Measurements from ENCODE around the gene SDHAF1.

Gene SDHAF1

DNA sequence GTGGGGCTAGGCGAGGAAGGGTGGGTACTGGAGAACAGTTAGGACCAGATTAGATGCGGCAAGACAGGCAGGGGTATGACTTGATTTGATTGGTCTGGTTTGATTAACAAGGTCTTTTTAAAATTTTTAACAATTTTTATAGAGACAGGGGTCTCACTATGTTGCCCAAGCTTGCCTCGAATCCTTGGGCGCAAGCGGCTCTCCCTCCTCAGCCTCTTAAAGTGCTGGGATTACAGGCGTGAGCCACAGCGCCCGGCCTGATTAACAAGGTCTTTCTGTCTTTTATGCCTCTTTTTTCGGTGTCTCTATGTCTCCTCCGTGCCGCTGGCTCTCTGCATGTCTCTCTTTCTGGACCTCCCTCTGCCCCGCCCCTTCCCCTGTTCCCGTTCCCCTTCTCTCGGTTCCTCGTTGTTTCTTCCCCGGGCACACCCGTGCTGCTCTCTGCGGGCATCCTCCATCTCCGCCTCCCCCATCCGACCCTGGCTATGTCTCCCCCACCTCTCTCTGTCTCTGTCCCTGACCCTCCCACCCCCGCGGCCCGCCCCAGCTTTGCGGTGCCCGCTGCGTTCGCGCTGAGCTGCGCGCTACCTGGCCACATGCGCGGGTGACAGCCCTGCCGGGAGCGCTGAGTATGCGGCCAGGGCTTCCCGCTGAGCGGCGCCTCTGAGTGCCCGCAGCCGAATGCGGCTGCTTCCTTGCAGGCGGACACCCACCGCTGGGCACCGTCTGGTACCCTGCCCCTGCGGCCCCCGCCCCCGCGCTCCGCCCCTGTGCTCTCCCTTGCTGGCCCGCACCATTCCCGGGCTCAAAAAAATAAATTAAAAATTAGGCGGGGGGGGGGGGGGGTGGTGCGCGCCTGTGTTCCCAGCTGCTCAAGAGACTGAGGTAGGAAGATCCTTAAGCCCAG lies 8.1 kb upstream of the SDHAF1 start:
- DNase-seq (ENCODE audit: low read depth in 1 of 2, low spot score in 1 of 2), result no peak

- DNase-seq (ENCODE audit: low read depth in 1 of 2, low spot score in 1 of 2), result no peak
Observed at GRCh38 chr19:35987571-35987896, 7.5 kb upstream of the SDHAF1 start.

DNA sequence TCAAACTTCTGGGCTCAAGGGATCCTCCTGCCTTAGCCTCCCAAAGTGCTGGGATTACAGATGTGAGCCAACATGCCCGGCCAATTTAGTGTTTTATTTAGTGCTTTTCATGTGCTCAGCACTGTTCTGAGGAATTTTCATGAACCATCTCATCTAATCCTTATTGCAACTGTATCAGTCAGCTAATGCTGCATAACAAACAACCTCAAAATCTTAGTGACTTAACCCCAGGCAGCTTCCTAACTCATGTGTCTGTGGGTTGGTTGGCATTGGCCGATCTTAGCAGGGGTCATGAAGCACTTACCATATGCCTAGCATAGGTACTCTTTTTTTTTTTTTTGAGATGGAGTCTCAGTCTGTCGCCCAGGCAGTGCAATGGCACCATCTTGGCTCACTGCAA lies 6.2 kb upstream of the SDHAF1 start:
- no peak for DNase-seq (ENCODE audit: low read depth in 1 of 2, low spot score in 1 of 2)

GRCh38 chr19:35990156-35990555 lies 4.8 kb upstream of the SDHAF1 start:
- no peak for DNase-seq (ENCODE audit: low read depth in 1 of 2, low spot score in 1 of 2)

- DNase-seq (ENCODE audit: low read depth in 1 of 2, low spot score in 1 of 2), result no peak
Observed at GRCh38 chr19:35990771-35991730, 3.9 kb upstream of the SDHAF1 start.

GRCh38 chr19:35991731-35992450 lies 3.1 kb upstream of the SDHAF1 start:
- no peak for DNase-seq (ENCODE audit: low read depth in 1 of 2, low spot score in 1 of 2)

DNA sequence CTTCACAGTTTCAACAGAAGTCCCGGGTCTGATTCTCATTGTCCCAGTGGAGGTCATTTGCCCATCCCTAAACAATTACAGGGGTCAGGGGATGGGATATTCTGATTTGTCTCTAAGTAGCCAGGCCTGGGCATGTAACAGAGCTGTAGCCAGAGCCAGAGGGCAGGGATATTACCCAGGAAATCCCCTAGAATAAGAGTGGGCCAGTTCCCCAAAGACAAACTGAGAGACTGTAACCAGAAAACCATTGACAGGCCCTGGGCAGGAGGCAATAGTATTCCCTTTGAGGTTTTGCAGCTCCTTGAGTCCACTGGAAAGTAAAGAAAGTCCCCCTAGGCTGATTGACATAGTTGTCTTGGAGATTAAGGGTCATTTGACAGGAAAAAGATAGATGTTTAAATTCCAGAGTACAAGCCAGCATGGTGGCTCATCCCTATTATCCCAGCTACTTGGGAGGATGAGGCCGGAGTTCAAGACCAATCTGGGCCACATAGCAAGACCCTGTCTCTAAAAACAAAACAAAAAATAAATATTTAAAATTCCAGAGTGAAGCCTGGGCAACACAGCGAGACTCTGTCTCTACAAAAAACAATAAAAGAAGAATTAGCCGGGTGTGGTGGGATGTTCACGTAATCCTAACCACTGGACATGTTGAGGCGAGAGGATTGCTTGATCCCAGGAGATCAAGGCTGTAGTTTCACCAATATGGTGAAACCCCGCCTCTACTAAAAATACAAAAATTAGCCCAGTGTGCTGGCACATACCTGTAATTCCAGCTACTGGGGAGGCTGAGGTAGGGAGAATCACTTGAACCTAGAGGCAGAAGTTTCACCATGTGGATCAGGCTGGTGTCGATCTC lies 1.9 kb upstream of the SDHAF1 start:
- no peak for DNase-seq (ENCODE audit: low read depth in 1 of 2, low spot score in 1 of 2)

DNA sequence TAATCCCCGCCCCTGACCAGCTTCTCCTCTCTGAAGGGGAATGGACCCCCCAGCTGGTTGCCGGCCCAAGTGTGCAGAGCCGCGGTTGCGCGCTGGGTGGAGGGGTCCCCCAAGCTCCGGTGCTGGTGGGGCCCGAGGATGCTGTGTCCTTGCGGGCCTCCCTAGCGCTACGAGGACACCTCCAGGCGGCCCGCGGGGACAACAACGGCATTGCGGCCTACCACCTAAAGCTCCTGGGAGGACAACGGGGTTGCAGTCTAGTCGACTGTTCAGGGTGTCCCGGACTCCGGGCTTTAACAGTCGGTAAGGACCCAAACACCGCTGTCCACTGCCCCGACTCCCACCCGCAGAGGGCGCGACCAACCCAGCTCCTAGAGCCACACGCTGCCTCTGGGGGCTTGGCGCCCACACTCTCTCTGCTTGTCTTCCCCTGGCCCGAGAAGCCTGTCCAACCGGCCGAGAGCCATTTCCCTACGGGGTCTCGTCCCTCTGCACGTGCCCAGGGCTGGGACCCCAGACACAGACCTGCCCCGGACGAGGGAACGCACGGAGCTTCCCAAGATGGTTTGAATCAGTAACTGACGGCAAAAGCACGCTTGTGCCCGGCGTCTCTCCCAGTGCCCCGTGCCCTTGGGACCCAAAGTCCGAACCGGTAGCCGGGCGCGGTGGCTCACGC lies 927 bp upstream of the SDHAF1 start:
- no peak for DNase-seq (ENCODE audit: low read depth in 1 of 2, low spot score in 1 of 2)

GRCh38 chr19:35996777-35997176 lies 1.8 kb downstream of the SDHAF1 start:
- no peak for DNase-seq (ENCODE audit: low read depth in 1 of 2, low spot score in 1 of 2)

- DNase-seq (ENCODE audit: low read depth in 1 of 2, low spot score in 1 of 2), result no peak
Observed at GRCh38 chr19:36001605-36002004, 6.6 kb downstream of the SDHAF1 start.

DNA sequence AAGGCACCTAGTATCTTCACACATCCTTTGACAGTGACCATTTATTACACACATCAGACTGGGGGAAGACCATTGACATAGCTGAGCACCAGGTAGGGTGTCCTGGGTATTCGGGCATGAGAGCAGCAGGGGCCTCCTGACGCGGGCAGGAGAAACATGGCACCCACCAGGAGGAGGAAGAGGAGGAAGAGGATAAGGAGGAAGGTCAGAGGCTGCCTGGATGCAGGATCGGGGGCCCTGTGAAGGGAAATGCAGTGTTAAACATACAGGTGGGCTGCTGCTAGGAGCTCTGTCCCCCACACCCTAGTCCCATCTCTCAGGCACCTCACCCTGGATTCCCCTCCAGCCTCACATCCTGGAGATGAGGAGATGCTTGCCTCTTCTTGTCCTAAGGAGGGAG lies 8.3 kb downstream of the SDHAF1 start:
- DNase-seq (ENCODE audit: low read depth in 1 of 2, low spot score in 1 of 2), result no peak

DNA sequence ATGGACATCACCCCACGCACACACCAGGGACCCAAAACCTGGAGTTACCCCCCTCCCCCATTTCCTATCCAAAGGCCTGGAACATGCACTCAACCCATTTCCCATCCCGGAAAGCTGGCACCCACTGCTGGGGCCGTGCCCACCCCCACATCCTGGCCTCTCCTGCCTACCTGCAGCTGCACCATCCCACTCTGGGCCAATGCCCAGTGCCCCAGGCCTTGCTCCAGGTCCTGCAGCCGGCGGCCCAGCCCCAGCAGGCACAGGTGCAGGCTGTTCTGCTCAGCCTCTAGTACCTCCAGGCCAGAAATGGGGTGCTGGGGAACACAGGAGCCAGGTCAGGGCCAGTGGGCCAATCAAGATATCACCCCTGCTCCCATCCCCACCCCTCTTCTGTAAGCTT lies 12.0 kb downstream of the SDHAF1 start:
- DNase-seq (ENCODE audit: low read depth in 1 of 2, low spot score in 1 of 2), result no peak

DNA sequence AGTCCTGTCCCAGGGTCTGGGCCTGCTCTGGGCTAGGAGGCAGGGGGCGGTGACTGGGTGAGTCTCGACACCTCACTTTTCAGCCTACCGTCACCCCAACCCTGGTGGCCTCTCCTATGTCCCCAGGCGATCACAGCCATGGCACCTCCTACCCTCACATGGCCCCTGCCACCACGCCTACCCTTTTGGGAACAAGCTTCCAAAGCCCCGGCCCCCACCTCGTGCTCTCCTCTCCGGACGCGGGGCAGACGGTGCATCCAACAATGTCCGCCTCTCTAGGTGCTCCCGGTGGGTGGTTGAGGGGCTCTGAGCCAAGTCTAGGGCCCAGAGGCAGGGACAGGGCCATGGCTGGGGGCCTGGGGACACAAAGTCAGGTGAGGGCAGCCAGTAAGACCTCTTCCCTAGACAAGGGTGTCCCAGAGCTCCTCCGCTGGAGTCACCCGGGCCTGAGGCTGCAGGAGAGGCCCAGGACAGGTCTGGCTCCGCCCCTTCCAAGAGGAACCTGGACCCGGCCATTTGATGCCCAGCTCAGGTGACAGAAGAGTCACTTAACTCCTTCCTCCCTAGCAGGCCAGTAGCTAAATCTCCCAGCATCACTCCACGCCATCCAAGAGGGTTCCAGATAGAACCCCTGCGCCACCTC lies 13.5 kb downstream of the SDHAF1 start, which contains the start of gene SYNE4:
Gene SYNE4, minus strand, starts transcription at position 478 of the 643 bp plus-strand sequence. Its CDS starts 132 bp downstream, at position 346.
- no peak for DNase-seq (ENCODE audit: low read depth in 1 of 2, low spot score in 1 of 2)

DNA sequence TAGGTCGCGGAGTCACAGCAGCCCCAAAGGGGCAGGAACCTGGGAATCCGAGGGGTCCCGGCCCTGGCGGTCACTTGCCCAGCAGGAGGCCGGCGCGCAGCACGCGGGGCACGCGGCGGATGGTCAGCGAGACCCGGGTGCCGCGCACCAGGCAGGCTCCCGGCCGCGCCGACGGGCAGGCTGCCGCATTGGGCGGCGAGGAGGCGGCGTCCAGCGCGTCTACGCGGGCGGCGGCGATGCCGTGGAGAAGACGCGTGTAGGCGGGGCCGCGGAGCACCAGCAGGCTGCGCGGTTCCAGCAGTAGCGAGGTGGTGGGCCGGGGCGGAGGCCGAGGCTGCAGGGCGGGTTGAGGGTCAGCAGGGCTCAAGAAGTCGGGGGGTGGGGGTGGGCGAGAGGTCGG lies 14.2 kb downstream of the SDHAF1 start:
- DNase-seq (ENCODE audit: low read depth in 1 of 2, low spot score in 1 of 2), result no peak

GRCh38 chr19:36009633-36010379 lies 14.8 kb downstream of the SDHAF1 start:
- DNase-seq (ENCODE audit: low read depth in 1 of 2, low spot score in 1 of 2), result no peak

DNA sequence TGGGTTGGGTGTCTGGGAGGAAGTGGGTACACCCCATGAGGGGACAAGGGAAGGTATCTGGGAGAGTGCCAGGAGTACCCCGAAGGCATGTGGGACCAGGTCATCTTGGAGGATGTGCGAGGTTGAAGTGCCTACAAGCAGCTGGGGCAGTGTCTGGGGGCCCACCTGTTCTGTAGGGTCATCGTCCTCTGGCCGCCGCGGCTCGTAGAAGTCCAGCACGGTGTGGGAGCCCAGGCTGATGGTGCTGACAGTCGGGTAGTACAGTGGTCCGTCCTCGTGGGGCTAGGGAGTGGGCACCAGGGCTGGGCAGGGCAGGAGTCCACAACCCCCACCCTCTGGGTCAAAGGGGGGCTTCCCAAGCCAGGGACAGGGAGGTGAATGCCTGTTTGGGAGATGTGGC lies 15.4 kb downstream of the SDHAF1 start:
- DNase-seq (ENCODE audit: low read depth in 1 of 2, low spot score in 1 of 2), result no peak

GRCh38 chr19:36013280-36014011 lies 18.5 kb downstream of the SDHAF1 start:
- no peak for DNase-seq (ENCODE audit: low read depth in 1 of 2, low spot score in 1 of 2)

Measured in activated T-helper 1 cell treated with anti-CD3 and anti-CD28 coated beads, Interleukin-2, amount 50 U/mL, for 16 hours (primary cell).